SKM-1 (cell line): ENCODE measurements around the gene IVNS1ABP.
"Not testable (repeated sequence)": the region's sequence is repeated elsewhere in the genome, so short reads cannot be mapped to it uniquely, and the experiment has no call there.

Source experiments
- DNase-seq: peaks from one replicate; lab custom pipeline; 2025; ENCODE audit not compliant: unreplicated experiment; lab: John Stamatoyannopoulos, UW

IVNS1ABP gene

GRCh38 chr1:185257950-185258208 is 59.2 kb downstream of the IVNS1ABP start:
- no peak for DNase-seq

GRCh38 chr1:185257116-185257949 is 59.7 kb downstream of the IVNS1ABP start:
- DNase-seq = not testable (repeated sequence)

GRCh38 chr1:185255595-185255994 is 61.4 kb downstream of the IVNS1ABP start:
- not testable (repeated sequence) for DNase-seq

- DNase-seq = not testable (repeated sequence)
These were observed 64.6 kb downstream of the IVNS1ABP start for GRCh38 chr1:185252404-185252803.

GRCh38 chr1:185251928-185252327 is 65.1 kb downstream of the IVNS1ABP start:
- DNase-seq = not testable (repeated sequence)

- DNase-seq = no peak
These were observed 67.0 kb downstream of the IVNS1ABP start for GRCh38 chr1:185250063-185250462.

- no peak for DNase-seq
These were observed 67.5 kb downstream of the IVNS1ABP start for GRCh38 chr1:185249563-185249962.
